Right lobe of liver (tissue), 6 donors: ENCODE data around the gene IL17RB. TPM values are rescaled to one million over a fixed set of nuclear protein-coding genes. Genes with fewer than 3 reads are reported as not detected.

Experiments used
- ATAC-seq, 4 donors: fragments of 200-7000 bp; cut with Tn5 transposase; one replicate each; pipeline ENCODE4 v1.9.1; 2020; ENCODE audit warnings: mild to moderate bottlenecking in 4 of 4, moderate library complexity in 4 of 4
- DNase-seq, 3 donors: peaks; one replicate each; pipeline ENCODE4 v3.0.0-alpha.2; 2020
- H3K27ac ChIP-seq, 3 donors: fragments of 200-600 bp; one replicate each; pipeline ENCODE4 v1.8.0; 2022
- H3K27me3 ChIP-seq, 2 donors: fragments of 200-600 bp; one replicate each; pipeline ENCODE4 v1.8.0; 2022
- H3K36me3 ChIP-seq, 4 donors: fragments of 200-600 bp; sonication (generic) in 1 of 4; one replicate each; pipeline versions ENCODE4 v1.5.1 to v1.8.0; 2017 to 2022; ENCODE audit warnings: control low read depth in 1 of 4
- H3K4me1 ChIP-seq, 4 donors: fragments of 200-600 bp; sonication (generic) in 1 of 4; one replicate each; pipeline versions ENCODE4 v1.5.1 to v1.8.0; 2017 to 2022; ENCODE audit warnings: control low read depth in 1 of 4
- H3K4me3 ChIP-seq, 3 donors: fragments of 200-600 bp; one replicate each; pipeline ENCODE4 v1.8.0; 2022
- H3K9me3 ChIP-seq, 4 donors: fragments of 200-600 bp; sonication (generic) in 1 of 4; one replicate each; pipeline versions ENCODE4 v1.5.1 to v1.8.0; 2017 to 2022; ENCODE audit warnings: control low read depth in 1 of 4
- POLR2A ChIP-seq: fragments of 450-650 bp; IDR thresholded peaks from one replicate; pipeline ENCODE4 v1.6.1; 2017; ENCODE audit warnings: antibody characterized with exemption, mild to moderate bottlenecking
- WGBS: methylation state at CpG from one replicate; pipeline ENCODE4 v1.1.6; 2018; ENCODE audit warnings: low coverage, low lambda C conversion rate; ENCODE audit not compliant: insufficient coverage; ENCODE audit errors: missing lambda C conversion rate; 5-methylcytosine and 5-hydroxymethylcytosine counted together
- intact Hi-C, 2 donors: fragments of 100-400 bp; cut with DNase I; formaldehyde crosslinking; loops; one replicate each; pipeline versions ENCODE4 v1.11.2 to v1.14.1; 2022
- small RNA-seq, 2 experiments: library from RNA; depleted of rRNA; stranded (forward); fragments of <200 nt; gene quantifications; one replicate each; pipeline ENCODE3, GENCODE V24; 2016
- total RNA-seq, 6 experiments: library from RNA; depleted of rRNA in 2 of 6; stranded (reverse); fragments of >200 nt in 2 of 6; fragmentation: NEBNext Ultra II Directional in 3 of 6; extraction: Animal tissue kit (Norgen Biotek cat#: 25700) in 3 of 6; gene quantifications; one replicate each; pipeline versions ENCODE4 v1.1.0 to v1.2.4, GENCODE V29; 2016 to 2023
- TF ChIP-seq, protein P1 (sequence below), 4 donors: fragments of 200-600 bp in 3 of 4; fragments of 450-650 bp in 1 of 4; IDR thresholded peaks; one replicate each; pipeline versions ENCODE4 v1.5.1 to v1.8.0; 2016 to 2022; ENCODE audit warnings: antibody characterized with exemption in 4 of 4, mild to moderate bottlenecking in 2 of 4
- donor health status: DM: no; HTN: yes; CAD: no.
- donor health status: DM: no; HTN: no; CAD: no.
- donor health status: DM: no; HTN: no; CAD: no.
- donor health status: DM: no; HTN: yes; CAD: no.
- donor health status: DM: no; HTN: yes; CAD: no.

Gene IL17RB
- total RNA-seq, 6 experiments from 2014 or later = 19.8 to 30.2 (median 27.3) TPM

DNA sequence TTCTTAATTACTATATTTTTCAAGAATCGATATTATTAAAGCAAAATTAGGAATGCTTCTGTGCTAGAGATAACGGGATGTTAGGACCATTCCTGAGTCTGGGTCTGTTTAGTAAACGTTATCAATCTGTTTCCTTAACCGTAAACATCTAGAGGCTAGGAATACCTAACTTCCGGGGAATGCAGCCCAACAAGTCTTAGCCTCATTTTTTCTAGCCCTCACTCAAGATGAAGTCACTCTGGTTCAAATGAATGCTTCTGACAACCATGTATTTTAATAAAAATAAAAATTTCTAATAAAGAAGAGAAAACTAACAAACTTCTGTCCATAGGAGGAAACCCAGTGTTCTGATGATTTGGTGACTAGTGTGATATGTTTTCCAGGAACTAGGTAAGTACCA, 56.3 kb downstream of the IL17RB start:
- H3K9me3 ChIP-seq = no peaks in the 10 kb centered on the region
- 61% methylated on average over 5 of the region's 5 CpGs for WGBS

DNA sequence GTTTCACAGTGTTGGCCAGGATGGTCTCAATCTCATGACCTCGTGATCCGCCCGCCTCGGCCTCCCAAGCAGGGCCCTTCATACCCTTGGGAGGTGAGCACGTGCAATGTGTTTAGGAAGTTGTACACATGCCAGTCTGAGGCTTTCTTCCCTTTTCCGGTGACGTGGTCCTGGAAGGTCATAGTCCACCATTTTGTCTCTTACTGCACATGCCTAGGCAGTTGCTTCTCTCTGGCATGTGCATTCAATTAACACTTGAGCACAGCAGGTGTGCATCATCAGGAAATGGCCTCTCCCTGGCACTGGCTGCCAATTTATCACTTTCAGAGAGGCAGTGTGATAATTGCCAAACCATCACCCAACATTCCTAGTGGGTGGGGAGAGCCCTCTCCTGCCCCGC, 67.0 kb downstream of the IL17RB start:
- ATAC-seq (no peak), DNase-seq (no peak)
- Histone ChIP-seq H3K4me3 (no peak overlapping the region), H3K36me3 (no peaks in the 10 kb centered on the region), H3K9me3 (no peaks in the 10 kb centered on the region), H3K27me3 (no peaks in the 10 kb centered on the region), H3K4me1 (peaks cover 0 to 3% (median 0%) of the 10 kb centered on the region in 4 donors), H3K27ac (no peak overlapping the region)
- WGBS = 85% methylated on average over 6 of the region's 8 CpGs
- TF ChIP-seq, protein P1, sequence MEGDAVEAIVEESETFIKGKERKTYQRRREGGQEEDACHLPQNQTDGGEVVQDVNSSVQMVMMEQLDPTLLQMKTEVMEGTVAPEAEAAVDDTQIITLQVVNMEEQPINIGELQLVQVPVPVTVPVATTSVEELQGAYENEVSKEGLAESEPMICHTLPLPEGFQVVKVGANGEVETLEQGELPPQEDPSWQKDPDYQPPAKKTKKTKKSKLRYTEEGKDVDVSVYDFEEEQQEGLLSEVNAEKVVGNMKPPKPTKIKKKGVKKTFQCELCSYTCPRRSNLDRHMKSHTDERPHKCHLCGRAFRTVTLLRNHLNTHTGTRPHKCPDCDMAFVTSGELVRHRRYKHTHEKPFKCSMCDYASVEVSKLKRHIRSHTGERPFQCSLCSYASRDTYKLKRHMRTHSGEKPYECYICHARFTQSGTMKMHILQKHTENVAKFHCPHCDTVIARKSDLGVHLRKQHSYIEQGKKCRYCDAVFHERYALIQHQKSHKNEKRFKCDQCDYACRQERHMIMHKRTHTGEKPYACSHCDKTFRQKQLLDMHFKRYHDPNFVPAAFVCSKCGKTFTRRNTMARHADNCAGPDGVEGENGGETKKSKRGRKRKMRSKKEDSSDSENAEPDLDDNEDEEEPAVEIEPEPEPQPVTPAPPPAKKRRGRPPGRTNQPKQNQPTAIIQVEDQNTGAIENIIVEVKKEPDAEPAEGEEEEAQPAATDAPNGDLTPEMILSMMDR (IDR thresholded peaks at IDR 0.05) = no peak
- no peak for TF ChIP-seq POLR2A
- intact Hi-C loops = no loop called here

More for the DNA sequence above, 56.3 kb downstream of the IL17RB start:
- Histone ChIP-seq H3K27ac (no peak overlapping the region), H3K27me3 (no peaks in the 10 kb centered on the region), H3K36me3 (no peaks in the 10 kb centered on the region), H3K4me1 (no peaks in the 10 kb centered on the region), H3K4me3 (no peak overlapping the region)
- DNase-seq (no peak), ATAC-seq (no peak)
- no peak for TF ChIP-seq POLR2A
- TF ChIP-seq, protein P1 (IDR thresholded peaks at IDR 0.05) = no peak
- intact Hi-C loops = no loop called here

Small RNA genes lying within 50 kb of the gene (small RNA-seq; reads per million reads assigned to genes)
- 0 reads per million in 2 experiments for gene AC012467.1

Other genes with a start within 250 kb of the IL17RB start
- 10 to 100 TPM; 25.0 to 49.1 (median 39.4) TPM for gene CHDH, start 149 bp upstream of the IL17RB start, total RNA-seq
- gene ACTR8, start 35.6 kb downstream of the IL17RB start, total RNA-seq = 10 to 100 TPM in 2 of 6 experiments, 1 to 10 TPM in 4; 6.7 to 12.0 (median 9.6) TPM
- gene SELENOK, start 45.3 kb downstream of the IL17RB start, total RNA-seq = 10 to 100 TPM; 23.0 to 34.7 (median 29.3) TPM